NCI-H146 treated with DMSO at 0.1 percent for 48 hours (cell line): Measurements from ENCODE around the gene CAMK2N1.
"Not testable (repeated sequence)": the region's sequence is repeated elsewhere in the genome, so short reads cannot be mapped to it uniquely, and the experiment has no call there.

ENCODE experiments used
- DNase-seq: peaks from one replicate; lab custom pipeline; 2025; ENCODE audit not compliant: unreplicated experiment; lab: John Stamatoyannopoulos, UW

The CAMK2N1 gene

DNA sequence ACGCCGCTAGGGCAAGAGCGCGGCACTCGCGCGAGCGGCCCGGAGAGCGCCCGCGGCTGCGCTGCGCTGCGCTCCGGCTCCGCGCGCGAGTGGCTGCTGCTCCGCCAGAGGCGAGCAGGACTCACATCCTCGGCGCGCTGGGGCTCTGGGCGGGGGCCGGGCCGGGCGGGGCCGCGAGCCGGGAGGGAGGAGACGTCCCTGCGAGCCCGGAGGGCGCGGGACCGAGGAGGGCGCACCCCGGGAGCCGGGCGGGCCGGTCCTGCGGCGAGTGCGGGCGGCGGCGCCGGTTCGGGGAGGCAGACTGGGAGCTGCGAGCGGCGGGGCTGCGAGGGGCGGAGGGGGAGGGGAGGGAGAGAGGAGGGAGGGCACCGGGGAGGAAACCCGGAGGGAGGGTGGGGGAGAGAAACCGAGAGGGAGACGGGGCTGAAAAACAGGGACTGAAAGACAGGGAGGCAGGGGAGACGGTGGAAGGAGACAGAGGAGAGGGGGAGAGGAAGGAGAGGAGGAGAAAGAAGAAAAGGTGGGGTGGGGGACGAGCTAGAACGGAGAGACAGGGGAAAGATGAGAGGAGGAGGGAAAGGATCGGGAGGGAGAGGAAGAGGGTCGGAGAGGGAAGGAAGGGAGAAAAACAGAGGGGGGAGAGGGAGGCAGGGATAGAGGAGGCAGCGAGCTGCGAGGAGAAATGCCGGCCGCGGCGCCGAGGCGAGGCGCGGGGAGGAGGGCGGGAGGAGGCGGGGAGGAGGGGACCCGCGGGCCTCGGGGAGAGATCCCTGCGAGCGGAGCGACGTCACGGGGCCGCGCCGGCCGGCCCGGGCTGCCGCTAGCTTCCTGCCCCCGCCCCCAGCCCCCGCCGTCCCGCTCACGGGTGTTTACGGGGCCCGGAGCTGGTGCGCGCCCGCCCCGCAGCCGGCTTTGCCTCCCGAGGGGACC lies at the start of gene CAMK2N1:
Gene CAMK2N1, minus strand, starts transcription at position 684 of the 930 bp plus-strand sequence. CDS start 831 bp downstream, outside the sequence.
- DNase-seq: no peak

DNA sequence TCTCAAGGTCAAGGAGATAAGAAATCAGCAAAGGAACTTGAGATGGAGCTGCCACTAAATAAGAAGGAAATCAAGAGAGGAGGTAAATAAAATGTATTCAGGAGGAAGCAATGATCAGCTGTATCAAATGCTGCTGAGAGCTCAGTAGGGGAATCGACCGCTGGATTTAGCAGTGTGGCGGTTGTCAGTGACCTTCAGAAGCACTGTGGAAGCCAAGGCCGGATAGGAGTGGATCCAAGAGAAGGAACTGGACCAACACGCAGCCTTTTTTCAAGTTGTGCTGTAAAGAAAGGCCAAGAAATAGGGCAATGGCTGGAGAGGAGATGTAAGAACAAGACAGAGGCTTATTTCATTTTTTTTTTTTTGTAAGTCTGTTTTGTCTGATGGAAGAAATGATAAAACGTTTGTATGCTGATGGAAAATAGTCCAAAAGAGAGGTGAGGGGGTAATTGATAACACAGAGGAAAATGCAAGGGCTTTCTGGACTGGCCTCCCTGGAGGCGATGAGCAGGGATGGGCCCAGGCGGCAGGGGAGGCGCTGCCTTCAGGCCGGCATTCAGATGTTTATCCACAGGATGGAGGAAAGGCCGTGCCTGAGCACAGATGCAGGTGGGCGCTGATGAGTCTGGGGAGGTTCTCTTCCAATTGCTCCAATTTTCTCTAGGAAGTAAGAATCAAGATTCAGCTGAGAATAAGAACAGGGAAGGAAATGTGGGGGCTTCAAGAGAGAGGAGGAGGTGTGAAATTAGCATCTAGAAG lies 48.8 kb upstream of the CAMK2N1 start:
- no peak for DNase-seq

DNA sequence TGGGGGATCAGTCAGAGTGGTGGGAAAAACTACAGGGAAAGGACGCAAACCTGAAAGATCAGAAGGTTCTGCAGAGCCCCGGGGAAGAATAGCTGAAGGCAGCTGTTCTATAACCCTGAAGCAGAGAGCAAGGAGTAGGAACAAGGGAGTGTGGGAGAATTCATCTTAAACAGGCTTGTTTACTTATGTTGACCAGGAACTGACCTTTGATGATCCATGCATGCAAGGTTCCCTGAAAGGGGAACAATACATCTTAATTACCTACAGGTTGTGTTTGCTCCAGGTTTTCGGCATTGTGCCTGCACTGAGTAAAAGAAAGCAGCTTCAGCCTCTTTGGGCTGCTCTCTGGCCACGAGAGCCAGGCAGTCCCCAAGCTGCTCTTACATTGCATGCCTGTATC lies 47.6 kb upstream of the CAMK2N1 start:
- peak; percentile 2 for DNase-seq

DNA sequence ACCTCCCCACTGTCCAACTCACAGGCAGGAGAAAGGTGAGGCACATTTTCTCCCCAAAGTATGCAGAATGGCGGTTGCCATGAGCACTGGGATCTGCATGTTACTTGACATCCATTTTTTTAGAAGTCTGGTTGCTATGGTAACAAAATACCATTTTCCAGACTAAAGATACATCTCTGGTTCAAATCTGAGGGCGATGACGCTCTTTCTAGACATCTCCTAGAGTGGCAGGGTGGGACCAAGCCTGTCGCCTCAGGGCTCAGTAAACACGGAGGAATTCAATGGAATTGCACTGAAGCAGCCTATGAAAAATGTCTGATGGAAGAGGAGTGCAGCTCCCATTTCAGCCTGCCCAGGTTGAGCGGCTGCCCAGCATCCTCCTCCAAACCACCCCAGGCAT lies 44.9 kb upstream of the CAMK2N1 start:
- peak; percentile 26 for DNase-seq

DNA sequence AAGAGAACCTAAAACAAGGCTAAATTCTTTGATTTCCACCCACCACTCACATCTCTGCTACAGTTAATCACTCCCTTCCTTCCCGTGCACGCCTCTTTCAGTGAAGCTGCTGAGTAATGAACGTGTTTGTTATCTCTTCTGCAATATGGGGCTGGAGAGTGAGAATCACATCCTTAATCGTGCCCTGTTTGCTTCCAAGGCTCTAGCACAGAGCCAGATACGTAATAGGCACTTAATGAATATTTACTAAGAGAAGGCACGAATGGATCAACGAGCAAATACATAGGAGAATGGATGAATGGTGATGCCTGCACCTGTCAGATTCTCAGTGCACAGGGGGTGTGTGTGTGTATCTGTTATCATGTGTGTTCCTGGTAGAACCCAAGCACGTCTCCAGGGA lies 44.3 kb upstream of the CAMK2N1 start:
- peak; percentile 9 for DNase-seq

DNA sequence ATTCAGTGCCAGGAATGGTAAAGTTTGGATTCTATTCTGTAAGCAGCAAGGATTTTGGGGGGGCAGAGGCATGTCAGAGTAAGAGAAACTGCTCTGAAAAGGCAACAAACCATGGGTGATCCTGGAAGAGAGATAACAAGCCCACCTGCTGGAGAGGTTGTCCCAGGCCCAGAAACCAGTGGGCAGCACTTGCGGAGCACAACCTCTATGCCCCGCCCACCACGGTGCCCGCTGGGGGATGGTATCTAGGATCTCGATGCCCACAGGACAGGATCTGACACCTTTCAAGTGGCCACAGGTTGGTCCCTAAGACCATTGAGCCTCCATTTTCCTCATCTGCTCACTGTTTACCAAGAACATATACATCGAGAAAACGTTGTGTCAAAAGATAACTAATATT lies 42.2 kb upstream of the CAMK2N1 start:
- no peak for DNase-seq

DNA sequence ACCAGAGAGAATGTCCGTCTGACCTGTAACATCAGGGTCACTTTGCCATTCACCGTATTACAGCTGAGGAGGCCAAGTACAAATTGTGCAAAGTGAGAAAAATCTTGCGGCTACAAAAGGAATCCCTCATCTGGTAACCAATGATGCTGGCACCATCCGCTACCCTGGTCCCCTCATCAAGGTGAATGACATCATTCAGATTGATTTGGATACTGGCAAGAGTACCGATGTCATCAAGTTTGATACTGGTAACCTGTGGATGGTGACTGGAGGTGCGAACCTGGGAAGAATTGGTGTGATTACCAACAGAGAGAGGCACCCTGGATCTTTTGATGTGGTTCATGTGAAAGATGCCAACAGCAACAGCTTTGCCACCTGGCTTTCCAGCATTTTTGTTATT lies 40.3 kb upstream of the CAMK2N1 start:
- DNase-seq: no peak

DNA sequence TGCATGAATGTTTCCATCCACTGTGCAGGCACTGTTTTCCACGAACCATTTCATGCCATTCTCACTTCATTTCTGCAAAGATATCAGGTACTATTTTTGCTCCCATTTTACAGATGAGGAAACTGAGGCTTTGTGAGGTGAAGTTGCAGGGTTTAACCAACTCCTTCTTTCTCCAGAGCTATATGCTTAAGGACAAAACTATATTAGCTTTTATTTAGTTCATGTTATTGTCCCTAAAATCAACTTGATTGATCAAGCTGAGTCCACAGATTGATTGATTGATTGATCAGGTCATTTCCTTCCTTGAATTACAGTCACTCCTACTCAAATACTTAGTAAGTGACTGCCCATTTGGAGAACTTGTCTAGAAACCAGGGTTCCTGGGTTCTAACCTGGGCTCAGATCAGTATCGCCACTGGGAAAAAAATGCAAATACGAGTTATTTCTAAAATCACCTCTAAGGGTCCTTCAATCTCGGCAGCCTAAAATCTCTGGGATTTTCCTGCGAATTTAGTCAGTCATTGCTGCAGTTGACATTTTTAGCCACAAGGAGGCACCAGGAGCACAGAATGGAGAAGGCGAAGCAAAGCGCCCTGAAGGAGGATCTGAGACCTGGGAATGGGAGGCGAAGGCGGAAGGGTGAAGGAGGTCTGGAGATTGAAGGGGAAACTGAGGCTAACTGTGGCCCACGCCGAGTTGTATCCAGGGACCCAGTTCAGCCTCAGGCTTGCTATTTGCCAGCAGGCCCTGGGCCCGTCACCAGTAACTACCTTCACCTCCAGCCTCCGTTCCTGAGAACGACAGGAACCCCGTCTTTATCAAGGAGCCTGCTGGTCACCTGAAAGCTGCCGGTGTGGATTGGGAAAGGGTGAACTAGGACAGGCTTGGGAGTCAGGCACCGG lies 36.2 kb upstream of the CAMK2N1 start:
- peak; percentile 35 for DNase-seq

DNA sequence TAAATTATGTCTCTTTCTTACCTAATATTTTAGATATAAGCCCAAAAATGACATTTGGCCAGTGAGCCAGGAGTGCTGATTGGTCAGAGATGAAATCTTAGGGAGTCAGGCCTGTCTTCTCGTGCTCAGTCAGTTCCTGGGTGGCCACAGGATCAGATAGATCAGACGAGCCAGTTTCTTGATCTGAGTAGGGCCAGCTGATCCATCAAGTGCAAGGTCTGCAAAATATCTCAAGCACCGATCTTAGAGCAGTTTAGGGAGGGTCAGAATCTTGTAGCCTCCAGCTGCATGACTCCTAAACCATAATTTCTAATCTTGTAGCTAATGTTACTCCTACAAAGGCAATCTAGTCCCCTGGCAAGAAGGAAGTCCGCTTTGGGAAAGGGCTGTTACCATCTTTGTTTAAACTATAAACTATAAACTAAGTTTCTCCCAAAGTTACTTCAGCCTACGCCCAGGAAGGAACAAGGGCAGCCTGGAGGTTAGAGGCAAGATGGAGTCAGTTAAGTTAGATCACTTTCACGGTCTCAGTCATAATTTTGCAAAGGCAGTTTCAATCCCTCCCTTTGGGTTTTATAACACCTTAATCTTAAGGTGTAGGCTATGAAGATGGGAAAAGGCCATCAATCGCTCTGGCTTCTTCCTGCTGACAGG lies 33.7 kb upstream of the CAMK2N1 start:
- DNase-seq: not testable (repeated sequence)

DNA sequence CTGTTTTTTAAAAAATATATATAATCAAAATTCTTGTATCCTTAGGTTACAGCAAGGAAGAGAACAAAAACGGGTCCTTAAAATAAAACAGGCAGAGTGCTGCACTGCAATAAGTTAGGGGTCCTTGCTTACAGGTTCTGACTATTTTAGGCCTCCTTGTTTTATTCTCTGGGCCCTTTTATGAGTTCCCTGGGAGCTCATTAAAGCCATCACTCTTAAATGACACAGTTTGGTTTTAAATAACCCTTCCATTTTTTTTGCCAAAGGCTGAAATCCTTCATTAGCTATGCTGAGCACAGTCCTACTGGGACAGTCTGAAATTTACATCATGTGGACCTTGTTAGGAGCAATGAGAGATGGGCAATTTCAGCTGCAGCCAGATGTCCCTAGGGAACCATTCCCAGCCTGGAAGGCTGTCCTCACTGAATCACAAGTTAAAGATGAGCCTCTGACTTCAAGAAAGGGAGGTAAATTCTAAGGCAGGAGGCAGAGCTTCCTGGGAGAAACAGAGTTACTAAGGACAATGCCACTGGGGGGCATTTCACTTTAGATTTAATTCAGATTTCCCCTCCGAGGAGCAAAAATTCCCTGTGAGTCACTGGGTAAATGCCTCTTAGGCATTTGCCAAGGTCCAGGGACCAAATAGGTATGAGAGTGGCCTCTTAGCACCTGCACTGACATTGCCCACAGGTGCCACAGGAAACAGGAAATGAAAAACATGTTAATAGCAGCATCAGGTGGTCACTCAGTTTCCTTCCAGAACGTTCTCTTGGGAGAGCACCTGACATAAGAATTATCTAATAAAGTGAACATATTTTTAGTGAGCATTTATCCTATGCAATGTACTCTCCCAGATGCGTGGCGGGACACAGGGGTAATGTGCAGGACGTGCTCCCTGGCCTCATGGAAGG lies 25.8 kb upstream of the CAMK2N1 start:
- DNase-seq: no peak

DNA sequence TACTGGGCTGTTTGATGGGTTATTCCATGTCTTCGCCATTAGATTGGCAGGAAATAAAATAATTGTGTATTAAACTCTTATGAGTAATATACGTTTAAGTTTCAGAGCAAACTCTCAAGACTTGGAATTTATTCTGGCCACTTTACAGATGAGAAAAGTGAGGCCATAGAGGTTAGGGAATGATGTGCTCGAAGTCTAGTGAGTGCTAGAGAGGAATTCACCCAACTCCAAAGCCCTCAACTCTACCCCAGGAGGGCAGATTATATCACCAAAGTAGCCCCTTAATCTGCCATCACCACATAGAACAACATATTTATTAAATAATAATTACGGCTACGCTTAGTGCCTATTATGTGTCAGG lies 22.4 kb upstream of the CAMK2N1 start:
- DNase-seq: no peak

DNA sequence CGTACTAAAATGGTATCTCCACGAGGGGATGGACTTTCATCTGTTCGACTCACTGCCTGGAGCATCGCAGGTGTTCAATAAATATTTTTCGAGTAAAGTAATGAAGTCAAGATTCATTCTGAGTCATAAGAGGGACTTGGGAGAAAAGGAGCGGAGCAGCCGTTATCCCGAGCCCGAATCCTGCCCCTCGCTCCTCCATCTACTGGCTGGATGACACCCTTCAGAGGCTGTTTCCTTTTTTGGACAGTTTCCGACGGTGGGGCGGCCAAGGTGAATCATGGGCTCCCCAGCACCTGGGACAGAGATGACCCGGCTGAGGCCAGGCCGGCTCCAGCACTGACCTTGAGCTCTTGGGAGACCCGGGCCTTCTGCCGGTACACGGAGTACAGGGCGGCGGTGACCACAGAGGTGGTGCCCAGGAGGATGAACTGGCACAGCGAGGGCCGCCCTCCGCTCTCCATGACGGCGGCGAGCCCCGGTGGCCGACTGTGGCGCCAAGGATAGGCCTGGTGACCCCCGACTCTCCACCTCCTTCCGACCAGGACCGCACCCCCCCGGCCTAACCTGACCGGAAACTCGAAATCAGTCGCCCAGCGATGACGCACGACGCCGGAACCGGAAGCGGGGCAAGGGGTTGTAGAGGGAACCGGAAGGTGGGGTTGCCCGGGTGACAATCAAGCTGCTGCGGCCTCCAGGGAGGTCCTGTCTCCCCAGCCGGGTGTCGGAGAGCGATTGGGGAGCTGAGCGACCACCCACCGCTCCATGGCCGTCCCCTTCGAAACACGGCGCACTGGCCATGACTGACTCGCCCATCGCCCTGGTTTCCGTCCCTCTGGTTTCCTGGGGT lies 21.8 kb upstream of the CAMK2N1 start, which contains the start of gene MUL1:
Gene MUL1, minus strand, starts transcription at position 588 of the 847 bp plus-strand sequence. Its CDS starts 127 bp downstream, at position 461.
- DNase-seq: peak; percentile 75

DNA sequence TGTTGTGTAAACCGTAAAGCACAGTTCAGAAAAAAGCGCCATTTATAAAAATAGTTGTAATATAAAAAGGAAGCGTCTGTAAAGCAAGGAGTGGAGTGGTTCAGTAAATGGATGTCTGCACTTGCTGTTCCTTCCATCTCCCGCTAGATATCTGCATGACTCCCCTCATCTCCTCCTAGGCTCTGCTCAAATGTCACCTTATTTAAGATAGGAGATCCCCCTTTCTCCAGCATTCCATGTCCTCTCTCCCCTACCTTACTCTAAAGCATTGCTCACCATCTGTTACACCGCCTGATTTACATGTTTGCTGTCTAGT lies 21.2 kb upstream of the CAMK2N1 start:
- no peak for DNase-seq

DNA sequence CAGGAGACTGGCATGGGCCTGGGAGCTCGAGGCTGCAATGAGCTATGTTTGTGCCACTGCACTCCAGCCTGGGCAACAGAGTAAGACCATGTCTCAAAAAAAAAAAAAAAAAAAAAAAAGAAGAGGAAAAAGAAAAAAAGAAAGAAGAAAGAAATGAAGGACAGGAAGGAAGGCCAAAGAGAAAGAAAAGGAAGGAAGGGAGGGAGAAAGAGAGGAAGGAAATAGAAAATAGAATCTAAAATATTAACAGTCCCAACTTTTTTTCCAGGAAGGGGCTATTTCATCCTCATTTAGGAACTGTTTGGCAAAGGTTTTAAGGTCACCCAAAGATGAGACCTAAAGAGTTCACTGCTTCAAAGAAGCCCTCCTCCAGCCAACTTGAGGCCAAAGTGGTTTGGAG lies 19.5 kb upstream of the CAMK2N1 start:
- no peak for DNase-seq

DNA sequence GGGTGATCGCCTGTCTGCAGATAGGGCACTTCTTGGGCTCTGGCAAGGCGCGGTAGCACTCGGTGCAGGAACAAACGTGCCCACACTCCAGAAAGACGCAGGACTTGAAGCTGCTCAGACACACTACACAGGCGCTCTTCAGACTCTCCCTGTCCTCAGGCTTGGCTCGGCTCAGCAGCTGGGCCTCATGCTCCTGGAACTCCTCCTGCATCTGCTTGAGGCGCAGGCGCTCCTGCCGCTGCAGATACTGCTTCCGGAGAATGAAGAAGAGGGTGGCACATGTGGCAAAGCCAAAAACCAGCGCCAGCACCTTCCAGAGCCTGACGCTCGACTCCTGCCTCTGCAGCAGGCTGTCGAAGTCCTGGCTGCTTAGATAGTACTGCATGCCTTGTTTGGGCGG lies 14.7 kb upstream of the CAMK2N1 start:
- DNase-seq: no peak

DNA sequence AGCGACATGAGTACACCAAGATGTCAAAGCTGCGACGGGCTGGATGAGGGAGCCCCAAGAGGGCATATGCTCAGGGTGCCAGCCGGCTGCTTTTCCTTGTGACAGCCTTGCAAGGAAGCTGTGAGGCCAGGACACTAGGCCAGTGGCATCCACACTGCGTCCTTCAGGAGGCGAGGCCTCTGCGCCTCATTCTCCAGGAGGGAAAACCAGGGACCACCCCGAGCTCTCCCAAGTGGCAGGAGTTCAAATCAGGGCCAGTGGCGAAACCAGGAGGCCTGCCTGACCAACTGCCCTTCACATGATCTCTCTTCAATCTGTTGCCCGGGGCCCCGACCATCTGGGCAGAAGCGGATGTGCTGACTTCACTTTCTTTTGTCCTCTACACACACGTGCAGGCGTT lies 13.7 kb upstream of the CAMK2N1 start:
- no peak for DNase-seq

DNA sequence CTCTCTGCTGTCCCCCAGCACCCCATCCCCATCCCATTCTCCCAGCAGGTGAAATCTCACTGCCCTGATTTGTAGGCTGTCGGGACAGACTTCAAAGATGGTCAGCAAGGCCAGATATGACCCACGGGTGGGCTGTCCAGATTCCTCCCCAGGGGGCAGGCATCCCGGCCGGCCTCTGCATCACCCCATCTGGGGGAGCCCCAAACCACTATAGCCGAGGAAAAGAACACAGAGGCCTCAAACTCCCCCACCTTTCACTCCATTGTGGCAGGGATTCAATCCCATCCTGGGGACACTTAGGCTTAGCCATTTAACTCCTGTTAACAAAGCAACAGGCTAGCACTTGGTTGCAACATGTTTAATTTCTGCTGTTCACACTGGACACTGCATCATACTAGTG lies 13.1 kb upstream of the CAMK2N1 start:
- DNase-seq: no peak

DNA sequence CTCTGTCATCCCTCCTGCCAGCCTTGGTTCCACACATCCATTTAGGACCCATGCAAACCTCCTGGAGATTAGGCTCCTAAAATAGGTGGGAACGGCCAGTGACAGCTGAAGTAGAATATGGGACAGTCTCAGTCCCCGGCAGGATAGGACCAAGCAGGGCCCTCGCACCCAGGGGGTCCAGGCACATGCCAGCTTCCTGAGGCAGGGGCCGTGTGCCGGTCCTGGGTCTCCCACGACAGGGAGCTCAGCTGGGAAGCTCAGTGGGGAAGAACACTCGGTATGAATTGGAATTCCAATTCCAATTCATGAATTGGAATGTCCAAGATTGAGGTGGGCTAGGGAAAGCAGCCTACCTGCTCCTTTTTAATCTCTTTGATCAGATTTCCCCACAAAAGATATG lies 12.1 kb upstream of the CAMK2N1 start:
- DNase-seq: no peak

DNA sequence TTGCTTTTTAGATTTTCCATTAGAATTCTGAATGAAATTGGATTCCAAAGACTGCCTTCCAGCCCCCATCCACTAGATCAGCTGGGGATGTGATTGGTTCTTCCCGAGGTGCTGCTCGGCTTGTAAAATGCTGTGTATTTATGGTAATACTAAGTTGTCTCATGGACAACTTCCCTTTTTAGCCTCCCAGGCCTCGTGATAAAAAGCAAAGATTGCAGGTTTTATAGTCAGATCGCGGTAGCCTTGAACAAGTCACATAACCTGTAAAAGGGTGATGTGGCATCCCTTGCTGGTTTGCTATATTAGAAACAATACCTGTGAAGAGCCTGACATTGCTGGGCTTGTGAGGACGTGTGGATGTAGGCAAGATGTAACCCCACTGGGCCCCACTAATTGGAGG lies 11.5 kb upstream of the CAMK2N1 start:
- DNase-seq: no peak
